Jurkat, Clone E6-1 (cell line): Measurements from ENCODE around the gene DAPK1. TPM values are rescaled to one million over a fixed set of nuclear protein-coding genes. Genes with fewer than 3 reads are reported as not detected.

Experiments used
- DNase-seq: peaks from one replicate; pipeline ENCODE4 v3.0.0-alpha.2; 2011; ENCODE audit warnings: low read depth, low spot score
- H3K4me3 ChIP-seq: 2 replicates; pipeline ENCODE4 v1.5.1; 2011; ENCODE audit warnings: mild to moderate bottlenecking, low read length, control low read depth, moderate library complexity
- polyA plus RNA-seq: library from polyadenylated mRNA; unstranded; fragments of >200 nt; gene quantifications from one replicate; pipeline ENCODE4 v1.2.1, GENCODE V29; 2012; ENCODE audit warnings: missing spikeins; ENCODE audit not compliant: insufficient read length, insufficient read depth

The DAPK1 gene
- polyA plus RNA-seq = 17.3 TPM

DNA sequence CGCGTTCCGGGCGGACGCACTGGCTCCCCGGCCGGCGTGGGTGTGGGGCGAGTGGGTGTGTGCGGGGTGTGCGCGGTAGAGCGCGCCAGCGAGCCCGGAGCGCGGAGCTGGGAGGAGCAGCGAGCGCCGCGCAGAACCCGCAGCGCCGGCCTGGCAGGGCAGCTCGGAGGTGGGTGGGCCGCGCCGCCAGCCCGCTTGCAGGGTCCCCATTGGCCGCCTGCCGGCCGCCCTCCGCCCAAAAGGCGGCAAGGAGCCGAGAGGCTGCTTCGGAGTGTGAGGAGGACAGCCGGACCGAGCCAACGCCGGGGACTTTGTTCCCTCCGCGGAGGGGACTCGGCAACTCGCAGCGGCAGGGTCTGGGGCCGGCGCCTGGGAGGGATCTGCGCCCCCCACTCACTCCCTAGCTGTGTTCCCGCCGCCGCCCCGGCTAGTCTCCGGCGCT, at the start of gene DAPK1:
DAPK1 (plus strand) TSS at position 264 of the 442 bp plus-strand sequence. CDS start 1,211 bp downstream, outside the sequence.
- DNase-seq = no peak
- H3K4me3 ChIP-seq = peak within 1 kb of the TSS; percentile 15

DNA sequence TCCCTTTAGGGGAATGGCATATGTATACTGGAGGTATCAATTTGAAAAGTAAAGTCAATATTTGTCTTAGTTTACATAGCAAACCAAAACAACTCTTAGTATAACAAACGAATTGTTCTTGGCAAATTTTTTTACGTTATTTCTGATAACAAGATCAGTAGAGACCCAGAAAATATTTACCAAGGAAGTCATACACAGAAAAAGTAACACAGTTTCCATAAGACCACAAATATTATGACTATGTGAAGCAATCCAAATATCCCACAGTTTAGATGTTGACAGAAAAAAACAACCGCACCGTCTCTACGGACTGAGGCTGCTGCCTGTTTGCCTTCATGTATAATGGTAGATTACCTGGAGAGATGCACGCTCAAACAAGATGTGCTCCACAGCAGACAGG, 46.5 kb upstream of the DAPK1 start:
- no peak overlapping the region for H3K4me3 ChIP-seq
- no peak for DNase-seq

DNA sequence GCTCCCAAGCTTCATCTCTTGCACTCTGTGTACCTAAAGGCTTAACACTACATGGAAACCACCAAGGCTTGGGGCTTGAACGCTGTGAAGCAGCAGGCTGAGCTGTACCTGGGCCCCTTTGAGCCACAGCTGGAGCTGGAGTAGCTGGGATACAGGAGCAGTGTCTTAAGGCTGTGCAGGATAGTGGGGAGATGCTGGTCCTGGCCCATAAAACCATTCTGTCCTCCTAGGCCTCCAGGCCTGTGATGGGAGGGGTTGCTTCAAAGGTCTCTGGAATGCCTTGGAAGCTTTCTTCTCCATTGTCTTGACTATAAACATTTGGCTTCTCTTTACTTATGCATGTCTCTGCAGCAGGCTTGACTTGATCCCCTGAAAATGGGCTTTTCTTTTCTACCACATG, 42.3 kb upstream of the DAPK1 start:
- no peak overlapping the region for H3K4me3 ChIP-seq
- DNase-seq = no peak

DNA sequence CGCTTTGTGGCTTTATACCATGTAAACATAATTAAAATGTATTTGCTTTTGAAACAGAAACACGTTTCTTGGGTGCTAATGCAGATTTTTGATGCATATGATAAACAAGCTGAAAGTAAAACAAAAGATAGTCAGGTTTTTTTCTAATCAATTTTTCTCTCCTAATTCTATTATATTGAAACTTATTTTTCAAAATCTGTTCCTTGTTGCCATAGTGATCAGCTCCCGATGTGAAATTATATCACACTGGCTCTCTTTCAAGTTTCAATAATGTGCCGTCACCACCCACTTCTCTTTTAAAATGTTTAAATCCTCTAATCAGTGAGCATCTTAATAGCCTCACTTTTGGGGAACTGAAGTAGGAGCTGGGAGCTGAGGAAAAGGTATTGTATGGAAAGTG, 36.4 kb upstream of the DAPK1 start:
- DNase-seq = no peak
- no peak overlapping the region for H3K4me3 ChIP-seq

DNA sequence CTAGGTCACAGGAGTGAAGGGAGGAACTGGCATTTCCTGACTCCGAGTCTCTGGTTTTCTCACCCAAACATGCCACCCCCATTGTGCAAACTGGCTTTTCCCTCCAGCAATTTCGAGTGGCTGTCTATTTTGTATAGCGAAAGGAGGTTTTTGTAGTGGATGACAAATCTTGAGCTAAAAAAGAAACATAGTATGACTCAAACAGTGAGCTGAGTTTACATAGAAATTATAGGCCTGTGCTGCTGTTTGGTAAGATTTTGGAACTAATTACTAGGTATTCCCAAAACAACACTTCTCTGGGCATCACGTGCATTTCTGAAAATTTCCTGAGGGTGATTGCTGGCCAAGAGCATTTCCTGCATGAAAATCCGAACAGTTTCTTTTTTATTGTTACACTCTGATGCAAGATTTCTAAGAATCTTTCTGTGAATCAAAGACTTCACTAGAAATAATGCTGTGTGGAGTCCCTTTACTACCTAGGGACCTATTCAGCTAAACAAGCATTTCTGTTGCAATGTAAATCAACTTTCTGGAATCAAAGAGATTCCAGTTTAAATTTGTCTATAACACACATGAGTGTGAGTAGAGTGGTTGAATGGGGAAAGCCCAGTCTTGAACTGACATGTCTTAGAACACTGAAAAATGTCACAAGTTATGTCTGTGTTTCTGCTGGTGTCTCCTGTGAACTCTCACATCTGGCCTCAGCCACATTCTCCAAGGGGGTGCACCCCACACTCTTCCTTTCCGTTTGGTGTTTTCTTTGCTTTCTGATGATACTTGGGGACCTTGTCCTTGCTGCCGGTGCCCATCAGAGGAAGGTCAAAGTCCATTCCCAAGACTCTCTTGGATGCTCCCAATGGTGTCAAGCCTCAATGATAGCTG, 33.3 kb upstream of the DAPK1 start:
- no peak overlapping the region for H3K4me3 ChIP-seq
- DNase-seq = no peak

DNA sequence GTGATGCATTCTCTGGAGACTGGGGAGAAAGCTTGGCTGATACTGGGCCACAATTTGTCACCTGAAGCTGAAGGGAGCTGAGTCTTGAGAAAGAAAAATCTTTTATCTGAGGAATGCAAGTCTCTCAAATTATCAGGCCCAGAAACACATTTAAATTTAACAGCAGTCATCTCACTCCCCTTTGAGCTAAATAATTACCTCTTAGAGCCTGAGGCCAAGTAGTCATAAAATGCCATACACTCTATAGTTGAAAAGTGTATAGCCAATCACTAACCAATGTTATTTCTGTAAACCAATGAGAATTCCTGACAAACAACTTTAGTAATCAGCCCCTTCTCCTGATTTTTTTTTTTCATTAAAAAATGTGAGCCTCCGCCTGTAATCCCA, 32.7 kb upstream of the DAPK1 start:
- no peak for DNase-seq
- H3K4me3 ChIP-seq = no peak overlapping the region

DNA sequence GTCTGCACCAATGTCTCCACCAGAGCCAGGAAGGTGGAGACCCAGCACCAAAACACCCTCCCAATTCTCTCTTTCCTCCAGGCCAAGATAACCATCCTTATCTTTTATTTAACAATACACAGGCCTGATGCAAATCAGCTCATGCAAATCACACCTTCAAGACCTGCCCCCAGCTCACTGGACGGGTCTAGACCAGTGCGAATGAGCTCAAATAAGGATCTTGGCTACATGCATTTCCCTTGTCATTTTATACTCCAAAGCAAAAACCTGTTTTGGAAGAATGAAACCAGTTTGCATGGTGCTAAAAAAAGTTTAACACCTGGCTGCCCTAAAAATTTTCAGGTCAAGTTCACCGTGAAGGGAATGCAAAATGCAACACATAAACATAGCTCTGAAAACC, 31.9 kb upstream of the DAPK1 start:
- DNase-seq = no peak
- H3K4me3 ChIP-seq = no peak overlapping the region

DNA sequence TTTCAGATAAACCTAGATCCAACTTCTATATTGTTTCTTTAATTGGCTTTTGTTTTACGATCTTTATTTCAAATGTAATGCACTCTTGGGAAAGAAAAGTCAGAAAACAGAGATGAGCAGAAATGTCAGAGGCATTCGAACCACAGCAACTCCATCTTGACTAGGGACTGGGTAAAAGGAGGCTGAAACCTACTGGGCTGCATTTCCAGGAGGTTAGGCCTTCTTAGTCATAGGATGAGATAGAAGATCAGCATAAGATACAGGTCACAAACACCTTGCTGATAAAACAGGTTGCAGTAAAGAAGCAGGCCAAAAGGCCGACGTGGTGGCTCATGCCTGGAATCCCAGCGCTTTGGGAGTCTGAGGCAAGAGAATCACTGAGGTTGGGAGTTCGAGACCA, 30.5 kb upstream of the DAPK1 start:
- H3K4me3 ChIP-seq = no peak overlapping the region
- DNase-seq = no peak

DNA sequence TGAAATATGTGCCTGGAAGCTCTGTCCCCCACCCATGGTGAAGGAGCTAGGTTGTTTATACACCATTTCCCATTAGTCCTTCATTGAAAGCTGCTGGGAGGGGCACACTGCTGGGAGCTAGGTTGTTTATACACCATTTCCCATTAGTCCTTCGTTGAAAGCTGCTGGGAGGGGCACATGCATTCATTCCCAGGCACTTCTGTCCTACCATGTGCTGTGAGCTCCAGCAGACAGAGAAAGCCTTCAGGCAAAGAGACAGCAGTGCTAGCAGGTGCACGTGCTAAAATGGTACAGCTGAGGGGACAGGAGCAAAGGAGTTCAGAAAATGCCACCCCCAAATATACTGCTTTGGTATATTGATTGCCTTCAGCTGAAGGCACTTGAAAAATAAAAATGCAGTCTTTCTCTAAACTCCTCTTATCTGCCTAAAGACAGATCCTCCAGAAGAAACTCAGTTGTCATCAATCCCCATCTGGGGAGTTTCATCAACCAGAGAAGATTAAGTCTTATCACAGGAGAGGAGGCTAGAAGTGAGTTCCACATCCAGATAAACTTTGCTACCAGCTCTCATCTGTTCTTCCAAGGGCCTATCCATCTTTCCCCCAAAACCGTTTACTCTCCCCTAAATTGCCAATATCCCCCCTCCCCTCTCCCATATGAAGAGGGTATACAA, 27.7 kb upstream of the DAPK1 start:
- DNase-seq = no peak
- H3K4me3 ChIP-seq = no peak overlapping the region

DNA sequence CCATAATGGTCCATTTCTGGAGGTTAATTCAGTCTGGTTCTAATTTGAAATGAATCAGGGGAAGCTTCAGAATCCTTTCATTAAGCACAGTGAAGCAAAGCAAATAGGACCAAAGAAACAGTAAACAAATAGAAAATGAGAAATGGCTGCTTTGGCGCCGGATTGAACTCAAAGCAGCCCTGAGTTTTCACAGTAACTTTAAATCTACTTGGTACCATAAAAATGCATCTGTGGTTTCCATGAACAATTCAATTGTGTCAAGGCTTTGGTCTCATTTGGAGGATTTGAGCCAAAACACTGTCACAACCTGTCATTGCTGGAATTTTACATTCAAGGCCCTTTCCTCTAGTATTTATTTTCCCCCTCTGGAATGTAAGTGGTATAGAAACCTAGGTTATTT, 25.9 kb upstream of the DAPK1 start:
- no peak for DNase-seq
- H3K4me3 ChIP-seq = no peak overlapping the region

DNA sequence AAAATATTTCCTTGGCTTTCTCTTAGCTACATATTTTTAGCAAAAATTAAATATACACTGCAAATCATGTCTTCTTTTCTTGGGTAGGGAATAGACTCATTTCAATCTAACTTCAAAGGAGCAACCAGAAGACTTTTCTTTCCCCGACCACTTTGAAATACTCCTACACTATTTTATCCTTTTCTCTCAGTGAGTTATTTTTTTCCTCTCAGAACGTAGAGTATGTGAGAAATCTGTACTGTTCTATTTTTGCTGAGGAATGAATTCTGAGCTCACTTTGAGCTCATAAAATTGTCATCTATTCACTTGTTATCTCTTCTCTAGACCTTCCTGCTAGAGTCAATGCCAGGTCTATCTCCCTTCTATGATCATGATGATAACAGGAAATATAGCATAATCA, 22.2 kb upstream of the DAPK1 start:
- no peak overlapping the region for H3K4me3 ChIP-seq
- DNase-seq = no peak

DNA sequence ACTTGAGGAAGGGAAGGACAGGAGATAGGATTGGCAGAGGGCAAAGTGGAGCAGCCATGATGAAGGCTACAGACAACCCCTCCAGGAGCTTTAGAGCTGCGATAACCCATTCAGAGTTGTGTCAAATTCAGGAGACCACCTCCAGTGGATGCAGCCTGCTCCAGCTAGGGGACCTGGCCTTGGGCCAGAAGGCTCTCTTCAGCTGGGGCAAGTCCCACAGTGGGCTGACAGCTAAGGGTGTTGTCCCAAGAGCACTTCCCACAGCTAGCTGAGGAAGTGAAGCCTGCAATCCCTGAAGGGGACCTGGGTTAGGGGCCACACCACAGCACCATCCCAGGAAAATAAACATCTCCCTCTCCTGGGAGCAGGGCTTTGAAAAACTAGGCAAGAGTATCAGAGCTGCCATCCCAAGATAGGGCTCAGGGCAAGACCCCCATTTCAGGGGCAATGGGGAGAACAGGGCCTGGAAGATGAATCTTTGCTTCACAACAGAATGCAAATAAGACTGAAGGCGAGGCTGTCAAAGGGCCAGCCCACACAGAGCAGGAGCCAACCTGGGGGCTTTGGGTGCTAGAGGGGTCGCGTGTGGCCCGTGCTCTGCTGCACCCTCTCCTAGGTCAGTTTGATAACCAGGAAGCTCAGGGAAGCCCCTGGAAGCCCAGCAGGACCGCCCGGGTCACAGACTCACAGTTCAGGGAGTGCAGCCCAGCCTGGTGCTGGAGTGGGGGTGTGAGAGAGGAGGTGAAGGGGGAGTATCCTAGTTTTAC, 19.3 kb upstream of the DAPK1 start:
- no peak overlapping the region for H3K4me3 ChIP-seq
- DNase-seq = no peak

DNA sequence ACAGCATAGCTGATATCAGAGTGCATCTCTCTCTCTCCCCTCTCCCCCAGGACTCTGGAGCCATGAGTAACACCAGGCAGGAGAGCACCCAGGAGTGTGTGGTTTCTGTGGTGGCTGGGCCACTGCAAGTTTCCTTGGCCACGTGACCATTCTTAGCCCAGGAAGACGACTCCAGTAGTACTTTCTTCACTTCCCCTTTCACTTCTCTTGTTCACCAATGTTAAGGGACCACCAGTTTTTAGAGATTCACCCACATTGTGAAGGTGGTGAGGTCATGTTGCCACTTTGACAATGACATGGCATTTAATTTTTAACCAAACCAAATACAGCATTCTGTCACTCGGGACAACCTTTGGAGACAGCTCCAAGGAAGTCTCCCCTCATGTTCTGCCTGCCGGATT, 17.9 kb upstream of the DAPK1 start:
- H3K4me3 ChIP-seq = no peak overlapping the region
- DNase-seq = peak; percentile 32

DNA sequence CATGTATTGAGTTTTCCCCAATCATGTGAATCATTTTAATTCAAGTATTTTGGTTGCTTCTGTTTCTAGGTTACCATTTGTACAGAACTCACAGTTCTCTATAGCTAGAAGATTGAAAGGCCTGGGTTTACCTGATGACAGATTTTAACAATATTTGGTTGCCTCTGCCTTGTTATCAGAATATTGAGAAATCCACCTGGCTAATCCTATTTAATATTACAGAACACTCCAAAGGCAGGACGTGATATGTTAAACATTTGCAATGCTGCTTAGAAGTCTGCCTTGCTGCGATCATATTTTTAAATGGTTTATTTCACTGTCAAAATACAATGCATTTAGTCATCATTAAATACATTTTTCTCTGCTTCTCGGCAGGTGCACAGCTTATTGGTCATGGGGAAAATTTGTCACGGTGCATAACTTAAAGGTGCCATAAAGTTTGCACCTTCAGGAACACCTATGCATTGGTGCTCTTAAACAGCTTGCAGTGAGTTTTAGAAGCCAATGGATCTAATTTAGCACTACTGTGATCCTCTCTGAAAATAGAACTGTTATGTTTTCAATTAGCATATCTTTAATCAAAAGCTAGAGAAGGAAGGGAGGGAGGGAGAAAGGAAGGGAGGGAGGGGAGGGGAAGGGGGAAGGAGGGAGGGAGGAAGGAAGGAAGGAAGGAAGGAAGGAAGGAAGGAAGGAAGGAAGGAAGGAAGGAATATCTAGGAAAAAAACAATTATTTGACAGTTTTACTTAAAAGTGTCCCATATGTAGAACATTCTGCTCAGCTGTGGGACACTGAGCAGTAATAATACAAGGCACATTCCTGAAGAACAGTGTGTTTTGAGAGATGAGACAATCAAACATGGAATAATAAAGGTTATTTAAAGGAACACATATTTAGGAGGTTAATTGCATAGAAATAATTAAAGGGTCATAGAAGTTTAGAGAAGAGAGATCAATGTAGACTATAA, 15.5 kb upstream of the DAPK1 start:
- no peak overlapping the region for H3K4me3 ChIP-seq
- DNase-seq = no peak

DNA sequence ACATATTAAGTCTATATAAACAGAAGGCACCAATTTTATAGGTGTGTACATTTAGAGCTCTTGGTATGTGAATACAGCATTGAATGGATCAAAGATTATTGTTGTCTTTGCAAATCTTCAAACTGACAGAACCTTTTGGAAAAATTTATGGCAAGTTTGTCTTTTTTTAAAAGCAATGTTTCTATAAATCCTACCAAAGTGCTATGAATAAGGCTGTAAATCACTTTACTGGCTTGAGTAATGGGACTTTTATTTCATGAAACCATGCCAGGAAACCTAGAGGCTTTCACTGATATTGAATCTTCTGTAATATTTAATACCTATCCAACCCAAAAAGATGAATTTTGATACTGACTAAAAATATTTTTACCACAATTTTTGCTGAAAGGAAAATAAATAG, 7.4 kb upstream of the DAPK1 start:
- DNase-seq = no peak
- no peak overlapping the region for H3K4me3 ChIP-seq

DNA sequence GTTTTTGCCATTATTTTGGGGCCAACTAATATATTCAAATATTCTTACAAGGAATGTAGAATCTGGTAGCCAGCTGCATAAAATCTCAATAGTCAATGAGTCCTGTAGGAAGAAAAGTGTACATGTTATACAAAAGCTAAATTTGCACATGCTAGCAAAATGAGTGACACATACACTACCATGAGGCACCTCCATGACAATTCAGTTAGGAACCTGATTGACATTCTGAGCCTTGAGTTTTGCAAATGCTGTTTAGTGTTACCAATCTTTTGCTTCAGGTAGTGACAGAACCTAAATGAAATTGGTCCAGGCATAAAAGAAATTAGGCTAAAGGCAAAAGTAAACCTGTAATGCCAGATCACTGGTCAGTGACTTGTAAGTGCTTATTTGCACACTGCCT, 6.8 kb upstream of the DAPK1 start:
- H3K4me3 ChIP-seq = no peak overlapping the region
- no peak for DNase-seq

DNA sequence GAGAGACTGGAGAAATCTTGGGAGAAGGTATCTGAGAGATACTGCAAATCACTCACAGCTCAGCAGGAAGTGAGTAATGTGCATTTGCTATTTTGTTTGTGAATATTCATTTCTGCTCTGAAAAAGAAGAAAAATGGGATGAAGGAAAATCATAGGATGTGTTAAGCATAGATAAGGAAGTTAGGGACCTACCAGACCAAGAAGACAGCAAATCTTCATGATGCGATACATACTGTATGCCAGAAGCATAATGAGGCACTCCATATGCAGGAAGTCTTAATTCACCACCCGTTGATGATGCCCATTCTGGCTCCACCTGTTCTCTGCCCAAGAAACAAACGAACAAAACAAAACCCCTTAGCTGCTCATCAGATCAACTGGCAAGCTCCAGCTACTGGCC, 6.1 kb upstream of the DAPK1 start:
- no peak for DNase-seq
- no peak overlapping the region for H3K4me3 ChIP-seq

DNA sequence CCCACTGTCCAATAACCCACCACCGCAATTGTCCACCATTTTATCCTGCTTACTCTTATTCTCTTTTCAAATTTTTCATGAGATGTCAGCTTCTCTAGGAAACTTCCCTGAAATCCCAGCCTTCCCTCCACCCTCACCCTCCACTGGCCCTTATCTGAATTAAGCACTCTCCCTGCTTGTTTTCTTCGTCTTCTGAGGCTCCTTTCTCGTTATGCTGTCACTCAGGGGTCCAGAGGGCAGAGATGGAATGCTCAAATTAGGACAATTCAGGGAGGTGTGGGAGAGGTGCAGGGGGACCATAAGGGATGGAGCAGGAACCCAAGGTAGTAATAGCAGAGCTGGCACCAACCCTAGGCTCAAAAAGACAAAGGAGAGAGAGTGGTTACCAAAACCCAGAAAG, 5.0 kb upstream of the DAPK1 start:
- DNase-seq = no peak
- no peak overlapping the region for H3K4me3 ChIP-seq

DNA sequence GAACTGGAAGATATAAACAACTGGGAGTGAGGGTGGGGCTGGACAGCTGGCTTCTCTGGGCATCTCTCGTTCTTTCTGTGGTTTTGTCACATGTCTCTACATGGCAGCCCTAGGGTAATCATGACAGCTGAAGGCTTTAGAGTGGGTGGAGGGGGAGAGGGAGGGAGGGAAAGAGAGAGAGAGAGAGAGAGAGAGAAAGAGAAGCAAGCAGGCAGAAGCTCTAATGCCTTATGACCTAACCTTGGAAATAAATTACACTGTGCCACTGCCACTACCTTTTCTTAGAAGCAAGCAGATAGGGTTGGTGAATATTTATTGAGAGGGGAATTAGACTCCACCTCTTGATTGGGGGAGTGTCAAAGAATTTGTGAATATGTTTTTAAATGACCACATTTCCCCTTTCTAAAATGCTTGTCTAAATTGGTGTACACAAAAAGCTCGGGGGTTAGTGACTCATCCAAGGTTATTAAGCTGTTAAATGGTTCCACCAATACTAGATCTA, 2.6 kb upstream of the DAPK1 start:
- DNase-seq = peak; percentile 19

More for the DNA sequence above, 2.6 kb upstream of the DAPK1 start:
- no peak overlapping the region for H3K4me3 ChIP-seq
